HG03103 (cell line): ENCODE results near the gene SMG6.
A peak's percentile ranks its signal among the peaks of the same experiment; 100 is the strongest.

ENCODE experiments used
- ATAC-seq: cut with Tn5 transposase; IDR thresholded peaks from one replicate; pipeline ENCODE4 v1.9.1; 2021; ENCODE audit warnings: low read depth; ENCODE audit not compliant: unreplicated experiment

Gene SMG6

DNA sequence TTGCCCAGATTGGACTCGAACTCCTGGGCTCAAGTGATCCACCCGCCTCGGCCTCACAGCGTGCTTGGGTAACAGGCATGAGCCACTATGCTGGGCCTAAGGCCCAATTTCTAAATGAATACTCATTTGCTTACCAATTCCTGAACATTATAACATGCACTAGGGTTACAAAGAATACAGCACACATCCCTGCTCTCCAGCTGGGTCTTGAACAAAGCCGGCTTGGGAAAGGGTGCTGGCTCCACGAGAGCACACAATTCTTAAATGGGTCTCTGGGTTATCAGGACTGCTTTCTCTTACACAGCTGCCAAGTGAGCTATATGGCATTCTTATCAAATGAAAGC, 190.3 kb downstream of the SMG6 start:
- ATAC-seq = no peak

DNA sequence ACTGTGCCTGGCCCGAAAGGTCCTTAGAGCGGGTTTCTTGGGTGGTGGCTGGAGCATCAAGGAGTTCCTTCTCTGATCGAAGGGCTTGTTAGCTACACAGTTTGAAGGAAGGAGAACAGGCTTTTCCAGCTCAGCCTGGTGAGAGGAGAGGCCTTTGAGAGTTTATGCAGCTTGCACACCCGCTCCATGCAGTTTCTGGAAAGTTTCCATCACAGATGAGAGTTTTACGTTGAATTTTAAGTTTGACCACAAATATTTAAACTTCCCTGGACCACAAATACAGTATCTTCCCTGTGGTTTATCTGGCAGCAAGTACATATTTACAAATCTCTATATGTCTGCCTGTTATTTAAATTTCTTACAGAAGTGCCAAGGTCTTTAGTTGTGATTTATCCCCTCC, 191.9 kb downstream of the SMG6 start:
- ATAC-seq = no peak

DNA sequence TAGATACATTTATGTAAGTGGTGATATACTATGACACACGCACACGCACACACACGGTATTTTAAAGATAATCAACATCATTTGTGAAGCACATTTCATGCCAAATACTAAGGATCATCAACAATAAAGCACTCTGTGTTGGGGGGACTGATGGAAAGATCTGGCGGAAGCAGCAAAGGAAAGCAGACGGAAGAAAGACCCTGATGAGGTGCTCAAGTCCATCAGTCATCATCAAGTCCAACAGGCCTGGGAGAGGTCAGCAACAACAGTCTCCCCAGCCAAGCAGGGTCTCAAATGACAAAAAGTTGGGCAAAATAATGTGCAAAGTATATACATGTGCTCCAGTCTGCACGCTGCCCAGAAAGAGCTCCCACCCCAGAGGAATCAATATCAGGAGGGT, 193.1 kb downstream of the SMG6 start:
- no peak for ATAC-seq

DNA sequence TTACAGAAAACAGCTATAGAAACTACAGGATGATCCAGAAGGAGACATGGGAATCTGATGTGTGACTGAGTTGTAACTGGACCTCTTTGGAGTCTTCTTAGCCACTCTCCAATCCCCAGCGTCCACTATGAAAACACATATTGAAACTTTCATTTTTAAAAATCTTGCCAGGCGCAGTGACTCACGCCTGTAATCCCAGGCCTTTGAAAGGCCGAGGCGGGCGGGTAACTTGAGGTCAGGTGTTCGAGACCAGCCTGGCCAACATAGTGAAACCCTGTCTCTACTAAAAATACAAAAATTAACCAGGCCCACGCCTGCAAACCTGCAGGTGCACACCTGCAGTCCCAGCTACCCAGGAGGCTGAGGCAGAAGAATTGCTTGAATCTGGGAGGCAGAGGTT, 195.4 kb downstream of the SMG6 start:
- no peak for ATAC-seq

DNA sequence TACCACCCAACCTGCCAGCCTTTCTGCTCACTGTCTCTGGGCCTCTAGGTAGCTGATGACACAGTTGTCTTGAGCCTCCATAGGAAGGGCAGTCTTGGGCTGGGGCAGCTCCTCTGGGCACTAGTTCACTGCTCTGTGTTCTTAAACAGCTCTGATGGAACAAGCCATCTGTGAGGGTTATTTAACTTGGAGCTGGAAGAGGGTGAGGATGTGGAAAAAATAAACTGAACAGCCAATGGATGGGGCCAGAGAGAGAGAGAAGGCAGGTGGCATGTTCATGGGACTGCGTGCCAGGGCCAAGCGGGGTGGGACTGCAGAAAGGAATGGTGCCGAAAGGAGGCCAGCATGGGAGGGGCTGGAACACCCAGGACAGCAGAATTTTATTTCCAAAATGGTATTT, 196.1 kb downstream of the SMG6 start:
- ATAC-seq = no peak

DNA sequence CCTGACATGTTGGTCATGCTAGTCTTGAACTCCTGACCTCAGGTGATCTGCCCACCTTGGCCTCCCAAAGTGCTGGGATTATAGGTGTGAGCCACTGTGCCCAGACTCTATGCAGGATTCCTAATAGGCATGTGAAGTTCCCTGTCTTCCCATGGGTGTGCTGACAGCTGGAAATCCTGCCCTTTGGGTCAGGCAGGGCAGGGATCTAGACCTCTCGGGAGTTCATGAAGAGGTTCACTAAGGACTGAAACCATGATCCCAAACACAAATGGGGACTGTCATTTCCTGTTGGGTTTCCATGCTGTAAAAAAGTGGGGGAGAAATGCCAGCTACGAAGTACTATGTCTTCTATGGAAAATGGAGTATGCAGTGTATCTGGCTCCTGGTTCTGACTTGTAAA, 196.5 kb downstream of the SMG6 start:
- no peak for ATAC-seq

DNA sequence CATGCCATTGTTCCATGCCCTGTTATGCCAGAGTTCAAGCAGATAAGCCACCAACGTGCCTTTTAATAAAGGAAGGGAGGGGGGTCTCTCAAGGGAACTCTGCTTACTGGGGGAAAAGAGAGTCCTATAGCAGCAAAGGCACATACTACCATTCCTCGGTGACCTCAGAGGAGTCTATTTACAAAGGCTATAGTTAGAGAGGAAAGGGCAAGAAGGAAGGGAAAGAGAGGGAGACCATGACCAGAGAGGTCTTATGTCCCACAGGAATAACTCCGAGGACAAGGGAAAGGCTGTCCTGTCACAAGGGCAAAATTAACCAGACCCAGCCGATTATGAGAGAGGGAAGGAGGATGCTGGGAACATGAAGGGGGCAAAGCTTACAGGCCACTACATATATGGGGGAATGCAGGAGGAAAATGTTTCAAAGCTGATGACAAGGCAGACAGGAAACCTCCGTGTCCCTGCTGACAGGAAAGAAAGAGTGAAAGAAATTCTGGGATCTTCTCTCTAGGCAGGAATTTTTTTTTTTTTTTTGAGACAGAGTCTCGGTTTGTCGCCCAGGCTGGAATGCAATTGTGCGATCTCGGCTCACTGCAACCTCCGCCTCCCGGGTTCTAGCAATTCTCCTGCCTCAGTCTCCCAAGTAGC, 197.2 kb downstream of the SMG6 start:
- ATAC-seq = no peak

DNA sequence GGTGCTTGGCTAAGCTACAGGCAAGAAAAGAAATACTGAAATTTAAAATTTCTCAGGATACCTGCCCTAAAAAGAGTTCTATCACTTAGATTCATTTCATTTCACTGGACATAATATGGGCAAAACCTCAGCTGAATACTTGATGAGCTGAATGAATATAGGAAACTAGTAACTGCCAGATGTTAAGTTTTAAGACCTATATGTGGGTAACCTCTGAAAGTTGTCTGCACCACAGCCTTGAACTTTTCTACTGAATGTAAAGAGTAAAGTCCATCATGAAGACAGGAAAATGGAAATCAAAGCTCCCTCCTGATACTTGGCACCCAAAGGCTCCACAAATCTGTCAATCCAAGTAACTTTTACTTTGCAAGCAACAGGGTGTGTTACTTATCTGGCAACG, 197.9 kb downstream of the SMG6 start:
- no peak for ATAC-seq

DNA sequence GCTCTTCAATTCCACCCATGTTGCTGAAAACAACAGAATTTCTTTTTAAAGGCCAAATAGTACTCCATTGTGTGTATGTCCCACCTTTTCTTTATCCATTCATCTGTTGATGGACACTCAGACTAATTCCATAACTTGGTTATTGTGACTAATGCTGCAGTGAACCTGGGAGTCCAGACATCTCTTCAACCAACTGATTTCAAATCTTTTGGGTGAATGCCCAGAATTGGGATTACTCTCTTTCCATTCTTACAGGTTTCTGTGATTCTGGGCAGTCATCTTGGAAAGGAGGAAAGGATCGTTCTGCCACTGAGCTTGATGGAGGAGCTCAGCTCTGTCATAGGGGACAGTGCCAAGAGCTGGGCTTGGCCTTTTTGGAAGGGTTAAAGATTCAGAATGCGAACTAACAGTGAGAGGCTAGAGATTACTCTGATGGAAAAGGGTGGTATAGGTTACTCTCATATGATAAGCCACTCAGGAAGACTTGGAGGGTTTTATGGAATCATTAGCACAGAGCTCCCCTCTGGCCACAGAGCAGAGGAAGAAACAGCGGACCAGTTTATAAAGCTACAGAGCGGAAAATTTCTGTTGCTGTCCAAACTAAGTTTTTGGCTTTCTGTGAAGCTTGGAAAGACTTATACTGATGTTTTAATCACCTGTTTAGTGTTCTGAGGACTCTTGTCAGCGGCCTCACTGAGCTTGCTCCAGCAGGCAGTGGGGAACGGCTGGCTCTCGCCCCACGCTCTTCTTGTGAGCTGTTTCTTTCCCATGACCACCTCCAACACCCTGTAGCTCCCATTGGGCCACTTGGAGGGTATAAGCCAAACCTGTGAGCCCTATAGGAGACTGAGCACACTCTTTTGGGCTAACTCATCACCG, 200.4 kb downstream of the SMG6 start:
- no peak for ATAC-seq

DNA sequence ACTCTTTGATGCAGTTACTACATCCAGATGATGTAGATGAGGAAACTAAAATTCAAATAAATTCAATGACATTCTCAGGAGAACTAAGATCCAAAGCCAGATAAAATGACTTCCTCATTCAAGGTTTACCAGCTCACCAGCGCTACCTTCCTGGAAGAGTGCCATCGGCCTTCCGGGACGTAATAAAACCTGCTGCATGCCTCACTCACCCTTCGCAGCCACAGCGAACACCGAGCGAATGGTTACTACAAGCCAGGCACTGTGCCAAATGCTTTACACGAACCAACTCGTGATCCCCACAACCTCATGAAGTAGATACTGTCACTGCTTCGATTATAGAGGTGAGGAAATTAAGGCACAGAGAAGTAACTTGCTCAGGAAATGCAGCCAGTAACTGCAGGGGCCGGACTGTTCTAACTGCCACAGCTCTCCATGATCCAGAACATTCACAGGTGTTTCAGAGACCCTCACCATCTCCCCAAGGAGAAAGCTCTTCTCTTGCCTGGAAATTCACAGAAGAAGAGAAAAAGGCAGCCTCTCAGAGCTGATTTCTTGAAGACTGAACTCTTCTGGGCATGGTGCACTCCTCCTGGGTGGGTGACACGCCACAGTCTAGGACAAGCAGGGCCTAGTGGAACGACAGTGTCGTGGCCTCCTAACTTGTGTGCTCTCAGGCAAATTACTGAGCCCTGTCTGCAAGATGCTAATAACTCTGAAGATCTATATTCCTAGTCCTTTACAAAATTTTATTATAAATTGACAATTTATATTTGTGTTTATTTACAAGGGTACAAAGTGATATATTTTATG, 201.9 kb downstream of the SMG6 start:
- no peak for ATAC-seq

DNA sequence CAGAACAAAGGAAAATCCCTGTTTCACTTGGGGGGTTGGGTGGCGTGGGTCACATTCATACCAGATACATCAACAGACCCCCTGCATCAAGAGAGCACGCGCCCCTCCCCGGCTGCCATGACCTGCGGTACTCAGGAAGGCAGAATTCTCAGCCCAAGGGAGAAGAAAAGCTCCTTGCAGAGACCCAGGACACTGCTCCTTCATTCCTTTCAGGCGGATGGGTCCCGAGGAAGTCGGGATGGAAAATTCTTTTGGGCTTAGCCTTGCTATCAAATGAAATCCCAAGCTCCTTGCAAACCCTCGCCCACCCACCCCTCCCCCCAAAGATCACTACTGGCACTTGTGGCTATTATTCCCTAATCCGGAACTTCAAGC, 208.1 kb downstream of the SMG6 start:
- no peak for ATAC-seq

DNA sequence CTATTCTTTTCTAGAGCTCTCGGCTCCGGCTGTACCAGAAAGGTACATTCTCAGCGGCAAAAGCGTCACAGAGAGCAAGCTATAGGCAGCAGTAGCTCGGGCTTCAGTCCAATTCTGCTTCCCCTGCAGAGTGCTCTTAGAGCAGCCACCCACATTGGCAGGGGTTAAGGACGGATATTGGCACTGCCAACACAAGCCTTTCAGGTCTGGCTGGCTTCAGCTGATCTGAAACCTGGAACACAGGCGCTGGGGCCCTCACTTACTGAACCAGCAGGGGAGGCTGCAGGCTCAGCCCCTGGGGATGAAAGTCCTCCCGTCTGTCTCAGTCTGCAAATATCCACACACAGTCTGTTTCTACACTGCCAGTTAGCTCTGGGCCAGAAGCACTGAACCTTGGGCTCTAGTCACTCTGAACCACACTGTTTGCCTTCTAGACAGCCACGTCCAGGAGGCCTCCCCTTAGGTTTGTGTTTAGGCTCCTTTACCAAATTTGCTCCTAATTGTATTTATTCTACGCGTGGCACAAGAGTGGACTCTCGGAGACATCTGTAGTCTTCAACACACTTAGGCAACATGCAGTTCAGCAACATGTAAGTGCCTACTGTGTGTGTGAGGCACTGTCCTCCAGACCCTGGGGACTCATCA, 208.6 kb downstream of the SMG6 start:
- no peak for ATAC-seq

DNA sequence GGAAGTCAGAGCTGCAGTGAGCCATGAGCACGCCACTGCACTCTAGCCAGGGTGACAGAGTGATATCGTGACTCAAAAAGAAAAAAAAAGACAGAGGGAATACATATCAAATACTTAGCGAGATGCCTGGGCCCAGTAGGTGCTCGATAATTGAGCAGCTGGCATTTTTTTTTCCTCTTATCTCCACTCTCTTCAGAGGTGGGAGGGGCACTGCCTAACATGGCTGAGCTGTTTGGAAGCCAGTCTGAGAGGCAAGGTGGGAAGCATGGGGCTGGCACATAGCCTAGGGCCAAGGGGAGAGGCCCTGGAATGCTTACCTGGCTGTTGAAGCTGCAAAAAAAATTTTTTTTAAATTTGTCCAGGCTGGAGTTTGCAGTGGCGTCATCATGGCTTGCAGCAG, 210.2 kb downstream of the SMG6 start:
- no peak for ATAC-seq

DNA sequence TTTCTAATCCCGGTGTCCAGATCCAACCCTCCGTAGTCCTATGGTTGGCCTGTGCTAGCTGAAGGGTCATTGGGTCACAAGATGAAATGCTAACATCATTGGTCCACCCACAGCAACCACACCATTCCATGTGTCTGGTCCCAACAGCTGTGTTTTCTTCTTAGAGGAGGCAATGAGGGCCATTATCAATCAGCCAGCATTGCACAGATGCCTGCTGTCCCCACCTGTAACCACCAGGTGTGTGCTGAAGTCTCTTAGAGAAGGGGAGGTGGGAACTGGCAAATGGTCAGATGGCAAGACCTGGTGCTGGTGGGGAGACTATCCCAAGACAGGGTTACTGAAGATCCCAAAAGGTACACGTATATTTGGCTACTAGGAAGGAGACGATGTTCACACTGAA, 211.3 kb downstream of the SMG6 start:
- no peak for ATAC-seq

DNA sequence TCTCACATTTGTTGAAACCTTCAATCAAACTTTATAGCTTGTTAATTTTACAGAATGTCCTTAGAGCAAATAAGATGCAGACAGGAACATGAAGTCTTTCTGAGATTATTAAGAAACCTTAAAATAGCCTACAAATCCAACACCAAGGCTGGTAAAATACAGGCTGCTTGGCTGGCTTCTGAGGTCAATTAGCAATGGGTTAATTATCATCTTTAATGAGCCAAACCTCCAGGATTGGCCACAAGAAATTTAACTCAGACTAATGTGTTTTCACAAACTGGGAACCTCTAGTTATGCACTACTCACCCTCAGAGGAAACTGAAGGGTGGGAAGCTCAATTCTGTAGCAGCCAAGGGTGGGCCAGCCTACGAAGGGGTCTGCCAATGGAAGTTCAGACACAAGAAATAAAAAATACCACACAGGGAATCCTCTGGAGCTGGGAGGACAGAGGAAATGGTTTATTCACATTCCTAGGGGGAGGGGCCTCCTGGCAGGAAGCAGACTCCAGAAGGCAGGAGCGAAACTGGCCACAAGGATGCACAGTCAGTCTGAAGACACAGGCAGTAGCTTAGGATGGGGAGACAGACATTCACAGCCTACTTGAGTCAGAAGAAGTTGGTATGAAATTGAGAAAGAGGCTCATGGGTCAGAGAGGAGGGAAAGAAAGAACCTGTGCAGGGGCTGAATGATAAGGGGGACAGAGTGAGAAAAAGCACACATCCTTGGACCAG, 212.6 kb downstream of the SMG6 start:
- no peak for ATAC-seq

DNA sequence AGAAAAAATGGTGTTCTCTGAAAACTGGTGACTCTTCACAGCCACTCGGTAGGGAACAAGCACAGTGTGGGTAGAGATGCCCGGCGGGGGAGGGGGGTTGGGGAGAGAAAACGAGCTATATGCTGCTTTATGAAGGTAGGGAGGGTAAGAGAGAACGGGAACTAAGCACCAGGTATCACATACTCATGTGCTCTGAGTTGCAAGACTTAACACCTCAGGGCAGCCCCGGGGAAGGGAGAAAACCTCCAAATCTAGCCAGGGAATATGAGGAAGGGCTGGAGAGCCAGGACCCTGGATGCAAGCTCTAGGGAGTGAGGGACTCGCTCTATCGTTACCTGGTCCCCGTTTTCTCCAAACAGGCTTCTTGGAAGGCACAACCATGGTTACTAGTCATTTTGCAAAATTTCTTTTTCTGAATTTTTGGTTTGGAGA, 213.4 kb downstream of the SMG6 start:
- no peak for ATAC-seq

DNA sequence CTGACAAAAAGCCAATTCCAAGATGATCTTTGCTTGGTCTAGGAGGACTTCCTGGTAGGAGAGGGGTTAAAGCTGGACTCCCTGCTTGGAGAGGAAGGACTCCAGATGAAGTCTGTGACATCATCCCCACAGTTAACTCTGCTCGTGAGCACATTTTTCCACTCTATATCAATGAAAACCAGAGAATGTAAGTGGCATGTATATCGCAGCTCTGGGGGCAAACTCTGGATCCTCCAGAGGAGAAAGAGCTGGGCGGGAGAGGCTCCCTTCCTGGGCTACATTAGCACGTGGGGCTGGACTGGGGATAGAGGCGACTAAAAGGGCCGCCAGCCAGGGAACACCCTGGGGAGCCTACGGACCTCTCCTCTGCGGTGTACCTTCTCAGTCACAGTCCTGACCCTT, 214.6 kb downstream of the SMG6 start:
- ATAC-seq = peak; percentile 14

DNA sequence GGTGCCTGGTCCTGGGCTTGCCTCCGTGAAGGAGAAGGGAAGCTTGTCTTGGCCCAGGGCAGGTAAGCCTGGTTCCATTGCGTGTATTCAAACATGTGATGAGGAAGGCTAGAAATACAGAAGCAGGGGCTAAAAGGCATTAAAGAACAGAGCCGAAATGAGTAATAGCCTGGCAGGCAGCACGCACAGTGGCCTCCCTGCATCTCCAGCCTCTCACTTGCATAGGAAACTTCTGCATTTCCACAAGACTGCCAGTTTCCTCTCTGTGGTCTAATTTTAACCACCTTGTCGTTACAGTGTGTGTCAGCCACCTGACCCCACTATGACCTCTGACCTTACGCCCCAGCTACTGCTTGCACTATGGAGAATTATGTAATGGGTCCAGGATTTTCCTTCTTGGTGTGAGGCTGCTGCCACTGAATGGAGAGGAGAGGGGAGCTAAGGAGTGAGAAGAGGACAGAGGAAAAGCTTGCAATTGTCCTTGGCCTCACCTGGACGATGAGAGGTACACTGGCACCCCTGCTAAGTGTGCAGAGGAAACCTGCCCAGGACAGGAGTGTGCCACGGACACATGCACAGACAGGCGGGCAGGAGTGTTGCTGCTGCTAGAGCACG, 215.9 kb downstream of the SMG6 start:
- no peak for ATAC-seq

DNA sequence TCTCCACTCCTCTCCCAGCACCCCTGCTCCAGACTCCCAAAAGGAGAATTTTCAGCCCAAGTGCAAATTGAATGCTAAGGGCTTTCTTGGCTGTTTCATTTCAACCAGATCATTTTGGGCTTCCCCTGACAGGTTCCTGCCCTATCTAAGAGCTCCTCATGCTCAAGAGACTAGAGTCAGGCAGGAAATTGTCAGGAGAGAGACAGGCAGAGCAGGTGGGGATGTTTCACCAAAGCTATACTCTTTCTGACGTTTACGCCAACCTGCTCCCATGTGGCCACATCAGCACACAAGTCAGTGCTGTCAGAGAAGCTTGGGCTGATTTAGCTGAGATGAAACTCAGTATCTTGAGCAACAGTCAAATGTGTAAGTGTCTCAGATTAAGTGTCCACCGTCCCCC, 217.3 kb downstream of the SMG6 start:
- no peak for ATAC-seq

DNA sequence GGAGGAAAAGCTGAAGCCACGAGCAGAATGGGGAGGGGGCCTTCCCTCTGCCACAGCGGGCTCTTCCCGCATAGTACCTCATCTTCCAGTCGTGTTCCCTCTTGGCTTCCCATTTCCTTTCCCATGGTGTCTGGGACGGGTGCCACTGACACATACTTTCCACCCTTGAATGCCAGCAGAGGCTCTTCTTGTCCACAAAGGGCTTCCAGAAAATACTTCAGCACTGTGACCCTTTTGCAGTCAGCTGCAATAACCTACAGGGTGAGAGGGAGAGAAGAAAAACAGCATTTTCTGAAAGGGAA, 218.0 kb downstream of the SMG6 start:
- ATAC-seq = no peak
